Esophagus squamous epithelium (tissue), 4 donors: ENCODE data around the gene NEMP2.

Experiments used
- POLR2A ChIP-seq, 4 donors: fragments of 450-650 bp; IDR thresholded peaks; one replicate each; pipeline ENCODE4 v1.6.1; 2017; ENCODE audit warnings: antibody characterized with exemption in 4 of 4, mild to moderate bottlenecking in 4 of 4, moderate library complexity in 3 of 4
- TF ChIP-seq, protein P1 (sequence below), 6 experiments: fragments of 450-650 bp in 4 of 6; fragments of 200-600 bp in 2 of 6; sonication (generic) in 2 of 6; IDR thresholded peaks; one replicate each; pipeline ENCODE4 v1.5.1; 2016 to 2019; ENCODE audit warnings: antibody characterized with exemption in 6 of 6, mild to moderate bottlenecking in 4 of 6, moderate library complexity in 4 of 6

GRCh38 chr2:190478572-190479195 is 55.8 kb downstream of the NEMP2 start:
- TF ChIP-seq, protein P1, sequence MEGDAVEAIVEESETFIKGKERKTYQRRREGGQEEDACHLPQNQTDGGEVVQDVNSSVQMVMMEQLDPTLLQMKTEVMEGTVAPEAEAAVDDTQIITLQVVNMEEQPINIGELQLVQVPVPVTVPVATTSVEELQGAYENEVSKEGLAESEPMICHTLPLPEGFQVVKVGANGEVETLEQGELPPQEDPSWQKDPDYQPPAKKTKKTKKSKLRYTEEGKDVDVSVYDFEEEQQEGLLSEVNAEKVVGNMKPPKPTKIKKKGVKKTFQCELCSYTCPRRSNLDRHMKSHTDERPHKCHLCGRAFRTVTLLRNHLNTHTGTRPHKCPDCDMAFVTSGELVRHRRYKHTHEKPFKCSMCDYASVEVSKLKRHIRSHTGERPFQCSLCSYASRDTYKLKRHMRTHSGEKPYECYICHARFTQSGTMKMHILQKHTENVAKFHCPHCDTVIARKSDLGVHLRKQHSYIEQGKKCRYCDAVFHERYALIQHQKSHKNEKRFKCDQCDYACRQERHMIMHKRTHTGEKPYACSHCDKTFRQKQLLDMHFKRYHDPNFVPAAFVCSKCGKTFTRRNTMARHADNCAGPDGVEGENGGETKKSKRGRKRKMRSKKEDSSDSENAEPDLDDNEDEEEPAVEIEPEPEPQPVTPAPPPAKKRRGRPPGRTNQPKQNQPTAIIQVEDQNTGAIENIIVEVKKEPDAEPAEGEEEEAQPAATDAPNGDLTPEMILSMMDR (IDR thresholded peaks at IDR 0.05) = no peak
- no peak for TF ChIP-seq POLR2A (IDR thresholded peaks at IDR 0.05)
